AG04450 (cell line): ENCODE data around the gene COG3. TPM values are rescaled to one million over a fixed set of nuclear protein-coding genes. Genes with fewer than 3 reads are reported as not detected.
A peak's percentile ranks its signal among the peaks of the same experiment; 100 is the strongest.

Experiments used
- CTCF ChIA-PET: fragments of 300-600, 350-600 bp; formaldehyde crosslinking; extraction: SDS; loops from one replicate; lab custom pipeline; 2022; ENCODE audit warnings: antibody characterized with exemption, inconsistent platforms; lab: Charles Lee
- POLR2A ChIA-PET: fragments of 350-600 bp; formaldehyde crosslinking; extraction: SDS; loops from one replicate; lab custom pipeline; 2021; ENCODE audit warnings: antibody characterized with exemption, inconsistent platforms; lab: Yijun Ruan, JAX
- DNase-seq: peaks from one replicate; pipeline ENCODE4 v3.0.0-alpha.2; 2011; ENCODE audit warnings: low read depth, low spot score
- H3K27ac ChIP-seq: one replicate; pipeline ENCODE4 v1.5.1; 2012; ENCODE audit warnings: low read depth, low read length, control low read depth
- H3K27me3 ChIP-seq: one replicate; pipeline ENCODE4 v1.6.0; 2012; ENCODE audit warnings: low read length; ENCODE audit not compliant: control insufficient read depth, insufficient read depth
- H3K4me3 ChIP-seq: 2 replicates; pipeline ENCODE4 v1.5.1; 2011; ENCODE audit warnings: mild to moderate bottlenecking, low read depth, low read length, control low read depth
- H3K9me3 ChIP-seq: 2 replicates; pipeline ENCODE4 v1.5.1; 2012; ENCODE audit warnings: low read length; ENCODE audit not compliant: control insufficient read depth, insufficient read depth
- polyA plus RNA-seq: library from polyadenylated mRNA; depleted of rRNA; stranded (reverse); fragments of >200 nt; gene quantifications from 2 replicates; pipeline ENCODE4 v1.2.3, GENCODE V29; 2011
- TF ChIP-seq, protein P1 (sequence below): IDR thresholded peaks from 2 replicates; pipeline ENCODE4 v1.5.1; 2011; ENCODE audit warnings: low read depth, low read length, control low read depth, inconsistent platforms

Gene COG3
- polyA plus RNA-seq, 1 experiment, result 36.3 TPM

DNA sequence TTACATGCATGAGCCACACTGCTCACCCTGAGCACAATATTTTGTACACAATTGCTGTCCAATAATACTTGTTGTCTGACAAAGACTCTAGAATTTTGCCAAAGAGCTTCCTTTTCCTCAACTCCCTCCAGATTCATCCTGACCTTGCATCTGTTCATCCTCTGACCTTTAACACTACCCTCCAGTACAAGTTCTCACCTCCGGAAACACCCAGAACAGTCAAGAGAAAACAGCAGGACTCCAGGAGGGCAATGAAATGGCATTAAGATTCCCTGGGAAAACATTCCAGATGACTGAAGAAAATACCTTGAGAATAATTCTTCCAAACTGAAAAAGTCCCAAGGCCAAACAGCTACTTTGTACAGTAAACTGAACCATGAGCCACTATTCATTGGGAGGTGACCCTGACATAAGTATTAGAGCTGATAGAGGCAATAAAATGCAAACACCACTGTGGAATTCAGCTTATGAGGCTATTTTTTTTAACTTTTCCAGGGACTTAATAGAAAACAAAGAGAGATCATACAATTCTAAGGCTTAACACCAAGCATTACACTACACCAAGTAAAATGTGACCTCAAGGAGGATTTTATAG, 15.7 kb upstream of the COG3 start:
- H3K27me3 ChIP-seq, result peaks cover 5% of the 10 kb centered on the region
- no peaks in the 10 kb centered on the region for H3K9me3 ChIP-seq
- no peak overlapping the region for H3K4me3 ChIP-seq
- H3K27ac ChIP-seq, result no peak overlapping the region
- POLR2A ChIA-PET, result no interaction called here
- TF ChIP-seq, protein P1, sequence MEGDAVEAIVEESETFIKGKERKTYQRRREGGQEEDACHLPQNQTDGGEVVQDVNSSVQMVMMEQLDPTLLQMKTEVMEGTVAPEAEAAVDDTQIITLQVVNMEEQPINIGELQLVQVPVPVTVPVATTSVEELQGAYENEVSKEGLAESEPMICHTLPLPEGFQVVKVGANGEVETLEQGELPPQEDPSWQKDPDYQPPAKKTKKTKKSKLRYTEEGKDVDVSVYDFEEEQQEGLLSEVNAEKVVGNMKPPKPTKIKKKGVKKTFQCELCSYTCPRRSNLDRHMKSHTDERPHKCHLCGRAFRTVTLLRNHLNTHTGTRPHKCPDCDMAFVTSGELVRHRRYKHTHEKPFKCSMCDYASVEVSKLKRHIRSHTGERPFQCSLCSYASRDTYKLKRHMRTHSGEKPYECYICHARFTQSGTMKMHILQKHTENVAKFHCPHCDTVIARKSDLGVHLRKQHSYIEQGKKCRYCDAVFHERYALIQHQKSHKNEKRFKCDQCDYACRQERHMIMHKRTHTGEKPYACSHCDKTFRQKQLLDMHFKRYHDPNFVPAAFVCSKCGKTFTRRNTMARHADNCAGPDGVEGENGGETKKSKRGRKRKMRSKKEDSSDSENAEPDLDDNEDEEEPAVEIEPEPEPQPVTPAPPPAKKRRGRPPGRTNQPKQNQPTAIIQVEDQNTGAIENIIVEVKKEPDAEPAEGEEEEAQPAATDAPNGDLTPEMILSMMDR, result no peak
- CTCF ChIA-PET, result no interaction called here
- DNase-seq, result no peak

GRCh38 chr13:45451282-45451681, 13.5 kb upstream of the COG3 start:
- DNase-seq, result no peak
- ChIA-PET CTCF (interaction anchor here (0.8 kb wide), 1 partner anchor 39 kb away, joined by 3 read pairs; no protein-coding TSS in a partner anchor), POLR2A (no interaction called here)
- Histone ChIP-seq H3K9me3 (no peaks in the 10 kb centered on the region), H3K4me3 (no peak overlapping the region), H3K27me3 (peaks cover 5% of the 10 kb centered on the region), H3K27ac (no peak overlapping the region)
- TF ChIP-seq, protein P1, result no peak

DNA sequence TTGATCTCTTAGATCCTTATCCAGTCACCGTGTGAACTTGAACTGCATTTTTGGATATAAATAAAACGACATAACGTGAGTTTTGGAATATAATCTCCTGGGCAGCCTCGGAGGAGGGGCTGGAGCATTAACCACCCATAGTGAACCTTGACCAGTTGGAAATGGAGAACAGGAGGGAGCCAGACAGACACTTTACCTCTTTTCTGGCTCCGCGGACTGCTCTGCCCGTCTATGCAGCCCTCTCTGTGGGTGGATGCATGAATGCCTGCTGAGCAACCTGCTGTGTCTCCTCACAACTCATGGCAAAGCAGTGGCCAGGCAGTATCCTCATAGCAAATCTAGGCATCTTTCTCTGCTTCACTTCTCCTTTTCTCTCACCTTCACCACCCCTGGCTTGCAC, 10.5 kb upstream of the COG3 start:
- no peaks in the 10 kb centered on the region for H3K27me3 ChIP-seq
- H3K9me3 ChIP-seq, result no peaks in the 10 kb centered on the region
- DNase-seq, result no peak
- TF ChIP-seq, protein P1, result no peak
- H3K4me3 ChIP-seq, result no peak overlapping the region
- H3K27ac ChIP-seq, result no peak overlapping the region
- POLR2A ChIA-PET, result no interaction called here
- CTCF ChIA-PET, result no interaction called here

GRCh38 chr13:45456196-45456972, 8.4 kb upstream of the COG3 start:
- Histone ChIP-seq H3K27ac (peak overlapping the region; percentile 35), H3K9me3 (no peaks in the 10 kb centered on the region), H3K27me3 (no peaks in the 10 kb centered on the region), H3K4me3 (no peak overlapping the region)
- TF ChIP-seq, protein P1, result no peak
- peak; percentile 30 for DNase-seq
- CTCF ChIA-PET, result interaction anchor here (1.5 kb wide), 1 partner anchor 44 kb away, joined by 4 read pairs; no protein-coding TSS in a partner anchor
- POLR2A ChIA-PET, result interaction anchor here (0.6 kb wide), 1 partner anchor 8 kb away, joined by 3 read pairs; the partner anchor contains the start of gene COG3
